Kidney (tissue), 14 donors: ENCODE measurements around the gene ITGA2B. TPM values are rescaled to one million over a fixed set of nuclear protein-coding genes. Genes with fewer than 3 reads are reported as not detected.
"Not testable (repeated sequence)": the region's sequence is repeated elsewhere in the genome, so short reads cannot be mapped to it uniquely, and the experiment has no call there.

ENCODE experiments used
- DNase-seq, 5 donors: peaks; one replicate each; pipeline ENCODE4 v3.0.0-alpha.2; 2013 to 2020
- FAIRE-seq: peaks from 2 replicates; lab custom pipeline; 2012; peaks lifted over from hg19 to GRCh38; lab: Jason Lieb, UNC
- H3K27ac ChIP-seq, 2 donors: one replicate each; pipeline ENCODE4 v1.7.0; 2013; ENCODE audit warnings: low read depth in 2 of 2, low read length in 2 of 2, inconsistent platforms in 1 of 2
- H3K27me3 ChIP-seq: one replicate; pipeline ENCODE4 v1.7.1; 2013; ENCODE audit warnings: low read length, inconsistent platforms; ENCODE audit not compliant: control insufficient read depth, insufficient read depth
- H3K36me3 ChIP-seq, 3 donors: one replicate each; pipeline versions ENCODE4 v1.7.0 to v1.7.1; 2013; ENCODE audit warnings: low read length in 3 of 3, control low read depth in 1 of 3, inconsistent platforms in 1 of 3; ENCODE audit not compliant: insufficient read depth in 3 of 3, control insufficient read depth in 2 of 3
- H3K4me1 ChIP-seq, 3 donors: one replicate each; pipeline versions ENCODE4 v1.7.0 to v1.7.1; 2013; ENCODE audit warnings: low read length in 3 of 3, inconsistent platforms in 1 of 3, low read depth in 1 of 3; ENCODE audit not compliant: control insufficient read depth in 2 of 3, insufficient read depth in 2 of 3
- H3K4me3 ChIP-seq, 3 donors: one replicate each; pipeline versions ENCODE4 v1.7.0 to v1.8.1; 2013; ENCODE audit warnings: low read length in 3 of 3, control low read depth in 1 of 3, inconsistent platforms in 1 of 3
- H3K9ac ChIP-seq, 3 donors: one replicate each; pipeline versions ENCODE4 v1.7.0 to v1.7.1; 2013; ENCODE audit warnings: low read length in 3 of 3, control low read depth in 1 of 3, inconsistent platforms in 1 of 3
- H3K9me3 ChIP-seq, 3 donors: one replicate each; pipeline versions ENCODE4 v1.7.0 to v1.7.1; 2013; ENCODE audit warnings: low read length in 3 of 3, control low read depth in 1 of 3, inconsistent platforms in 1 of 3; ENCODE audit not compliant: control insufficient read depth in 2 of 3, insufficient read depth in 1 of 3
- CTCF ChIP-seq: IDR thresholded peaks from 3 replicates; pipeline ENCODE4 v1.5.1; 2012; ENCODE audit warnings: mild to moderate bottlenecking, moderate library complexity, borderline replicate concordance; ENCODE audit not compliant: insufficient read depth; ENCODE audit errors: extremely low read depth
- intact Hi-C: fragments of 100-400 bp; cut with DNase I; formaldehyde crosslinking; loops from one replicate; pipeline ENCODE4 v1.11.1; 2022
- polyA plus RNA-seq: library from polyadenylated mRNA; stranded (reverse); fragments of 350-450 nt; fragmentation: Illumina TruSeq; extraction: RNeasy Lipid Tissue Mini Kit (QIAGEN cat#74804); gene quantifications from one replicate; pipeline ENCODE4 v1.2.3, GENCODE V29; 2014; ENCODE audit warnings: low read depth, low replicate concordance; ENCODE audit not compliant: insufficient read depth
- total RNA-seq: library from RNA; stranded (reverse); fragmentation: NEBNext Ultra II Directional; extraction: Animal tissue kit (Norgen Biotek cat#: 25700); gene quantifications from one replicate; pipeline ENCODE4 v1.2.1, GENCODE V29; 2021
- donor health status: control.
- donor health status: control.
- donor health status: control.
- donor health status: control.
- donor health status: control.
- donor health status: DM: yes; HTN: yes; CAD: no.
- donor health status: Normal renal cell carcinoma (clear cell type).

The ITGA2B gene
- total and polyA plus RNA-seq, 2 donors from 2014 or later = 0.67 to 1.7 TPM

DNA sequence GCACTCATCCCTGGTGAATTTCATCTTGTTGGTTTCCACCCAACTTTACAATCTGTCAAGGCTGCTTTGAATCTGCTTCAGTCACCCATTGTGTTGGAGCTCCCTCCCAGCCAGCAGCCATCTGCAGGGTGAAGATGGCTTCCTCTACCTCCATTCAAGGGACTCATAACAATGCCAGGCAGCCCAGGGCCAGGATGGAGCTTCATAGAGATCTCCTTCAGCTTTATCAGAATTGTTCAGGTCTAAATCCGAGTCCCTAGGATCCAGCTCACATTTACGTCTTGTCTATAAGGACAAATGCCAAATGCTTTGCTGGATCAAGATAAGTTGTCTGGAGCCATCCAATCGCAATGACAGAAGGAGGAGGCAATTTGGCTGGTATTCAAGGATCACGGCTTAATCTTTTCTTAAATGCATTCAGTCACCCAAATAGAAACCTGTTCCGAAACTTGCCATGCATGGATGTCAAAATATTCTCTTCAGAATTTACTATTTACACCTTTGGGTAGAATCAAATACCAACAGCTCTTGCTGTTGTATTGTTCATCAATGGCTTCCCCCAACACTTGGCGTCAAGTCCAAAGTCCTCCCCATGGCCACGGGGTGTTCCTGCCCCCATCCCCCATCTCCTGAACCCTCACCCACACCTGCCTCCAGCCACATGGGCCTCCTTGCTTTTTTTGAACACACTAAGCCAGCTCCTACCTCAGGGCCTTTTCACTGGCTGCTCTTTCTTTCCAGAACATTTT is 22.0 kb downstream of the ITGA2B start:
- no peak for TF ChIP-seq CTCF
- Histone ChIP-seq H3K27ac (no peak overlapping the region), H3K27me3 (no peaks in the 10 kb centered on the region), H3K9me3 (no peaks in the 10 kb centered on the region), H3K4me1 (no peaks in the 10 kb centered on the region), H3K36me3 (no peaks in the 10 kb centered on the region), H3K4me3 (no peak overlapping the region), H3K9ac (no peak overlapping the region)
- FAIRE-seq (no peak), DNase-seq (peak in 3 of 5 donors; percentile 48 to 69 (median 63))
- intact Hi-C loops = no loop called here

DNA sequence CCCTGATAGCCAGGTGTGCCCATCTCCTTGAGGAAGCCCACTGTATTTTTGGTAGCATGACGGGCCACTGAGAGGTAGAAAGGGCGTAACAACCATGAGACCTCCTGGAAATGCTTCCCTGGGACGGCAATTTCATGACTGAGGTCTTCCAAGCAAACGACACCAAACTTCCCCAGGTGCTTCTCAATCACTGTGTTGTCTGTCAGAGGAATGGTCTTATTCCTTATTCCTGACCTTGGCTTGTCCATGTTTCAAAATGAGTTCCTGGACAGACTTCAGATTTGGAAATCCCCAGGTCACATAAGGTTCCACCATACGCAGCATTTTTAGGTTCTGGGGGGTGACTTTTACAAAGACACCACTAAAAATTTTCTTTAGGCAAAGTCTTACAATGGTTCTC is 24.4 kb downstream of the ITGA2B start:
- intact Hi-C loops, H3K27me3 ChIP-seq, H3K9me3 ChIP-seq, H3K36me3 ChIP-seq, H3K4me3 ChIP-seq, DNase-seq, H3K4me1 ChIP-seq, FAIRE-seq, H3K27ac ChIP-seq, H3K9ac ChIP-seq: not testable (repeated sequence)

DNA sequence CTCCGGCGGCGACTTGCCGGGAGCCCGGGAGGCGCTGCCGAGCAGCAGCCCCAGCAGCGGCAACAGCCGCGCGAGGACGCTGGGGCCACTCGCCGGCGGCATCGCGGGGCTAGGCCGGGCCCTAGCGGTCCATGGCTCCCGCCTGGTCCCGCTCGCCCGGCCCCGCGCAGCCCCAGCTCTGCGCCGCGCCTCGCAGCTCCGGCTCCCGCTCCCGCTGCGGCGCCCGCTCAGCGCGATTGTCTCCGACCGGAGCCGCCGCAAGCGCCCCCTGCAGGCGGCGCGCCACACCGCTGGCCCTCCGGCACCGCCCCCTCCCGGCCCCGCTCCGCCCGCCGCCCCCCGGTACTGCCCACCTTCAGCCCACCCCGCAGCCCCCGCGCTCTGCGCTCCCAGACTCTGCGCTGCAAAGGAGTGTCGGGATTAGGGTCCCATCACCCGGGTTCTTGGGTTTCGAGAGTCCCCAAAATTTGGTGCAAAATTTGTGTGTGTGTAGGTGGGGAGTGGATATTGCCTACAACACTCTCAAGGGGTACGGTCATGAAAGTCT is 25.8 kb downstream of the ITGA2B start, which contains the start of gene FAM171A2:
FAM171A2 (minus strand) TSS at position 241 of the 547 bp plus-strand sequence; CDS start at position 102, 139 bp downstream.
- peak; percentile 81 to 90 (median 83) for DNase-seq
- Histone ChIP-seq H3K4me1 (peaks cover 5 to 9% (median 5%) of the 10 kb centered on the region in 3 donors), H3K27me3 (no peaks in the 10 kb centered on the region), H3K9me3 (no peaks in the 10 kb centered on the region), H3K4me3 (peak within 1 kb of the TSS in 2 of 3 donors; percentile 54 to 60), H3K36me3 (no peaks in the 10 kb centered on the region), H3K27ac (no peak within 1 kb of the TSS), H3K9ac (peak within 1 kb of the TSS in 2 of 3 donors; percentile 3 to 26)
- TF ChIP-seq CTCF = peak; percentile 54
- intact Hi-C loops = no loop called here
- FAIRE-seq = no peak

- H3K9ac ChIP-seq = peak overlapping the region in 2 of 3 donors; percentile 3 to 26
- H3K27ac ChIP-seq = no peak overlapping the region
- no peak for TF ChIP-seq CTCF
- intact Hi-C loops = no loop called here
- peak overlapping the region in 2 of 3 donors; percentile 54 to 60 for H3K4me3 ChIP-seq
- H3K36me3 ChIP-seq = no peaks in the 10 kb centered on the region
- H3K27me3 ChIP-seq = no peaks in the 10 kb centered on the region
- peak; percentile 56 to 87 (median 74) for DNase-seq
- no peak for FAIRE-seq
- H3K9me3 ChIP-seq = no peaks in the 10 kb centered on the region
- peaks cover 5 to 9% (median 5%) of the 10 kb centered on the region in 3 donors for H3K4me1 ChIP-seq
These were observed 26.4 kb downstream of the ITGA2B start for GRCh38 chr17:44362949-44363612.
